Measurements from ENCODE around the gene ABCA6. TPM values are rescaled to one million over a fixed set of nuclear protein-coding genes. Genes with fewer than 3 reads are reported as not detected.

ABCA6 gene
- total and polyA plus RNA-seq, 2 of the 13 experiments (the other 11 are each of a cell fraction or from before 2014, with no cell fraction given), result 0.05 to 0.11 TPM

GRCh38 chr17:69060822-69061221 lies 80.9 kb downstream of the ABCA6 start, which contains the start of gene ABCA9:
Gene ABCA9 (minus strand): TSS chr17:69060927. CDS start chr17:69051126, 9,801 bp downstream.
- no peaks in the 10 kb centered on the region for H4K20me1 ChIP-seq (ENCODE audit: insufficient read depth, low read length)
- no peak within 1 kb of the TSS for H3K27ac ChIP-seq (ENCODE audit: extremely low read length, insufficient read depth, low read length)
- intact Hi-C loops (cut with micrococcal nuclease; ENCODE audit: unreplicated experiment) (no loop called here), in situ Hi-C loops (cut with HindIII; ENCODE audit: extremely low pct_ligation_motif_present, low pct_unique_long_range_greater_than_20kb) (loop anchor here (25.0 kb wide), 1 partner anchor 274 kb away; no protein-coding TSS in a partner anchor)
- BruUV-seq (replicated peaks), result no TSS peak
- H3K36me3 ChIP-seq (replicated peaks in 1 of 2; ENCODE audit: control insufficient read depth in 1 of 2, insufficient read depth in 2 of 2, low read length in 2 of 2), result no peaks in the 10 kb centered on the region
- H3K4me1 ChIP-seq (ENCODE audit: insufficient read depth, low read length), result peaks cover 16% of the 10 kb centered on the region
- H3K27me3 ChIP-seq (ENCODE audit: control insufficient read depth in 1 of 2, insufficient read depth in 2 of 2, low read length in 2 of 2), result no peaks in the 10 kb centered on the region
- WGBS (ENCODE audit: low lambda C conversion rate), result 90% methylated on average over 2 of the region's 2 CpGs
- no peak for DNase-seq (ENCODE audit: low spot score)
- POLR2A ChIA-PET, result no interaction called here
- no peak within 1 kb of the TSS for H2AFZ ChIP-seq (ENCODE audit: low read length)
- ATAC-seq, result no peak
- no peak within 1 kb of the TSS for H3K9ac ChIP-seq (ENCODE audit: insufficient read depth, low read depth, low read length)
- TF ChIP-seq CREB3 (CRISPR knock-in tag; IDR thresholded peaks at IDR 0.05) (no peak), KDM5A (IDR thresholded peaks at IDR 0.05; ENCODE audit: borderline replicate concordance, low read length) (no peak), FOXA1 (IDR thresholded peaks at IDR 0.05) (no peak), FOXA1 (CRISPR knock-in tag; IDR thresholded peaks at IDR 0.05) (no peak), KLF15 (CRISPR knock-in tag; IDR thresholded peaks at IDR 0.05; ENCODE audit: borderline replicate concordance) (no peak), ZNF335 (CRISPR knock-in tag; IDR thresholded peaks at IDR 0.05) (no peak), PCBP1 (IDR thresholded peaks at IDR 0.05; ENCODE audit: borderline replicate concordance, low read depth, low read length) (no peak), IKZF5 (CRISPR knock-in tag; IDR thresholded peaks at IDR 0.05) (no peak), ATF5 (CRISPR knock-in tag; IDR thresholded peaks at IDR 0.05; ENCODE audit: low read depth) (no peak), NCOR1 (IDR thresholded peaks at IDR 0.05; ENCODE audit: borderline replicate concordance, low read length) (no peak), ZNF441 (CRISPR knock-in tag; IDR thresholded peaks at IDR 0.05; ENCODE audit: borderline replicate concordance) (no peak), THYN1 (CRISPR knock-in tag; IDR thresholded peaks at IDR 0.05; ENCODE audit: borderline replicate concordance, low read depth) (no peak), TP53 (CRISPR knock-in tag; conservative IDR thresholded peaks at IDR 0.05) (no peak), RAD51 (IDR thresholded peaks at IDR 0.05; ENCODE audit: borderline replicate concordance) (no peak), TCF12 (IDR thresholded peaks at IDR 0.05) (no peak), TCF12 (CRISPR knock-in tag; IDR thresholded peaks at IDR 0.05) (no peak), HMGXB4 (CRISPR knock-in tag; IDR thresholded peaks at IDR 0.05; ENCODE audit: borderline replicate concordance in 1 of 2, low read depth in 1 of 2) (no peak)
- no peak within 1 kb of the TSS for H3K4me2 ChIP-seq (ENCODE audit: low read depth, low read length)
- no peak for FAIRE-seq
- H3K79me2 ChIP-seq (ENCODE audit: insufficient read depth, low read length), result no peaks in the 10 kb centered on the region
- CTCF ChIA-PET (ENCODE audit: low intra/inter-chr PET ratio, low total read pairs), result no interaction called here
- no peak within 1 kb of the TSS for H3K4me3 ChIP-seq (replicated peaks in 1 of 3; ENCODE audit: insufficient read depth in 1 of 3, low read depth in 2 of 3, low read length in 3 of 3)
- H3K9me3 ChIP-seq (ENCODE audit: low read length), result peaks cover 17% of the 10 kb centered on the region

Measured in HepG2 (cell line).